ENCODE measurements around the gene TCP1.
"Not testable (repeated sequence)": the region's sequence is repeated elsewhere in the genome, so short reads cannot be mapped to it uniquely, and the experiment has no call there.

TCP1 gene

GRCh38 chr6:159754401-159754800 is 35.0 kb downstream of the TCP1 start:
- Histone ChIP-seq H3K9me3 (ENCODE audit: control insufficient read depth in 1 of 2, low read length in 2 of 2) (no peaks in the 10 kb centered on the region), H3K27ac (ENCODE audit: low read length) (no peak overlapping the region), H3K4me1 (ENCODE audit: control insufficient read depth in 1 of 2, insufficient read depth in 2 of 2, low read length in 2 of 2) (no peaks in the 10 kb centered on the region), H3K27me3 (ENCODE audit: low read depth, low read length) (no peaks in the 10 kb centered on the region), H3K36me3 (ENCODE audit: control insufficient read depth in 1 of 2, insufficient read depth in 2 of 2, low read length in 2 of 2) (peaks cover 49 to 58% of the 10 kb centered on the region in 2 donors), H3K4me3 (ENCODE audit: low read depth in 1 of 2, low read length in 2 of 2) (no peak overlapping the region)

- no peak overlapping the region for H3K4me3 ChIP-seq (ENCODE audit: low read depth in 1 of 2, low read length in 2 of 2)
- H3K9me3 ChIP-seq (ENCODE audit: control insufficient read depth in 1 of 2, low read length in 2 of 2): no peaks in the 10 kb centered on the region
- no peak overlapping the region for H3K27ac ChIP-seq (ENCODE audit: low read length)
- H3K36me3 ChIP-seq (ENCODE audit: control insufficient read depth in 1 of 2, insufficient read depth in 2 of 2, low read length in 2 of 2): peaks cover 56 to 60% of the 10 kb centered on the region in 2 donors
- no peaks in the 10 kb centered on the region for H3K27me3 ChIP-seq (ENCODE audit: low read depth, low read length)
- H3K4me1 ChIP-seq (ENCODE audit: control insufficient read depth in 1 of 2, insufficient read depth in 2 of 2, low read length in 2 of 2): no peaks in the 10 kb centered on the region
These were observed 36.1 kb downstream of the TCP1 start for GRCh38 chr6:159753081-159753872.

- H3K9me3 ChIP-seq (ENCODE audit: control insufficient read depth in 1 of 2, low read length in 2 of 2): no peaks in the 10 kb centered on the region
- peaks cover 67 to 70% of the 10 kb centered on the region in 2 donors for H3K36me3 ChIP-seq (ENCODE audit: control insufficient read depth in 1 of 2, insufficient read depth in 2 of 2, low read length in 2 of 2)
- H3K4me3 ChIP-seq (ENCODE audit: low read depth in 1 of 2, low read length in 2 of 2): no peak overlapping the region
- no peaks in the 10 kb centered on the region for H3K4me1 ChIP-seq (ENCODE audit: control insufficient read depth in 1 of 2, insufficient read depth in 2 of 2, low read length in 2 of 2)
- no peaks in the 10 kb centered on the region for H3K27me3 ChIP-seq (ENCODE audit: low read depth, low read length)
- no peak overlapping the region for H3K27ac ChIP-seq (ENCODE audit: low read length)
These were observed 38.0 kb downstream of the TCP1 start for GRCh38 chr6:159751448-159751847.

DNA sequence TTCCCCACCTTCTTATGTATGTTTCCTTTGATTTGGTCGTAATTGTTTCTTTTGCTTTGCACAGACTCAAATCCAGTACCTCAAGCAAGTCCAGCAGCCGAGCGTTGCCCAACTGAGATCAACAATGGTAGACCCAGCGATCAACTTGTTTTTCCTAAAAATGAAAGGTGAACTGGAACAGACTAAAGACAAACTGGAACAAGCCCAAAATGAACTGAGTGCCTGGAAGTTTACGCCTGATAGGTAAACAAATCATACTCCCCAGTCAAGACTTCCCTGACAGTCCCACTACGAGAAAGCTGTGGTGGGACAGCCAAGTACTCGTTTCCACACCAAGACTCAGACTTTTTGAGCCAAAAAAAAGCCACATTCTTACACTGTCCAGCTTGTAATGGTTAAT is 41.3 kb downstream of the TCP1 start:
- H3K27ac ChIP-seq (ENCODE audit: low read length); H3K9me3 ChIP-seq (ENCODE audit: control insufficient read depth in 1 of 2, low read length in 2 of 2); H3K4me3 ChIP-seq (ENCODE audit: low read depth in 1 of 2, low read length in 2 of 2); H3K27me3 ChIP-seq (ENCODE audit: low read depth, low read length); H3K4me1 ChIP-seq (ENCODE audit: control insufficient read depth in 1 of 2, insufficient read depth in 2 of 2, low read length in 2 of 2): not testable (repeated sequence)
- peaks cover 69 to 77% of the 10 kb centered on the region in 2 donors for H3K36me3 ChIP-seq (ENCODE audit: control insufficient read depth in 1 of 2, insufficient read depth in 2 of 2, low read length in 2 of 2)

DNA sequence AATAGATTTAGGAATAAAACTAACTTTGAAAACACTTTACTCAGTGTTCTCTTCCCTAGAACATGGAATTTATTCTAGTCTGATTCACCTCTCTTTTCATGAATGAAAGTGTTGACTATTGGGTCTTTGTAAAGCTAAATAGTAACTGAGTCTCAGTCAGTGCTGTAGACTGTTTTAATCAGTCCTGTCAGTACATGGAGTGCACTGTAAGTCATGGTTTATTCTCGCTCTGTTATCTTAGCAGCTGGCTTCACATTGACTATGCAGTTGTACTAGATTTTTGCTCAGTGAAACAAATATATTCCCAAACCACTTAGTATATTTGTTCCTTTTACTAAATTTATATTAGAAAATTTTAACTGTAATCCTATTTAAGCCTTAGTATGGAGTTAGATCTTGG is 42.6 kb downstream of the TCP1 start:
- Histone ChIP-seq H3K9me3 (ENCODE audit: control insufficient read depth in 1 of 2, low read length in 2 of 2) (no peaks in the 10 kb centered on the region), H3K27ac (ENCODE audit: low read length) (no peak overlapping the region), H3K27me3 (ENCODE audit: low read depth, low read length) (no peaks in the 10 kb centered on the region), H3K4me3 (ENCODE audit: low read depth in 1 of 2, low read length in 2 of 2) (no peak overlapping the region), H3K4me1 (ENCODE audit: control insufficient read depth in 1 of 2, insufficient read depth in 2 of 2, low read length in 2 of 2) (no peaks in the 10 kb centered on the region), H3K36me3 (ENCODE audit: control insufficient read depth in 1 of 2, insufficient read depth in 2 of 2, low read length in 2 of 2) (peaks cover 67 to 68% of the 10 kb centered on the region in 2 donors)

DNA sequence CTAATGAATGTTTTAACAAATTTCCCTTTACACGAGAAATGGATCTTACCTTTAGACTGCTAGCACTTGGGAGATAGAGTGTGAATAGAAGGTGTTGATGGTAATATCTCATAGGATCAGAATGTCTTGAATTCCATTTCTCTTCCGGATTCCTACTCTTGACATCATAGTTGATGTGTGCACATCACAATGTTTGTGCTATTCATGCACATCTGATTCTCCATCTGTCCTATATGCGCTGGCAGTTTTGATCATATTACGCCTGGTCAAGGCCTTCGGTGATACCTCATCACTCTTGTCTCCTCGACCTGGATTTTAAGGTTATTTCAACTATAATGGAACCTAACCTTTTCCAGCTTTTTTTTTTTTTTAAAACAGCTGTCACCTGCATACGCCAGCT is 44.3 kb downstream of the TCP1 start:
- Histone ChIP-seq H3K36me3 (ENCODE audit: control insufficient read depth in 1 of 2, insufficient read depth in 2 of 2, low read length in 2 of 2) (peaks cover 69 to 70% of the 10 kb centered on the region in 2 donors), H3K27ac (ENCODE audit: low read length) (no peak overlapping the region), H3K9me3 (ENCODE audit: control insufficient read depth in 1 of 2, low read length in 2 of 2) (no peaks in the 10 kb centered on the region), H3K4me1 (ENCODE audit: control insufficient read depth in 1 of 2, insufficient read depth in 2 of 2, low read length in 2 of 2) (no peaks in the 10 kb centered on the region), H3K4me3 (ENCODE audit: low read depth in 1 of 2, low read length in 2 of 2) (no peak overlapping the region), H3K27me3 (ENCODE audit: low read depth, low read length) (no peaks in the 10 kb centered on the region)

DNA sequence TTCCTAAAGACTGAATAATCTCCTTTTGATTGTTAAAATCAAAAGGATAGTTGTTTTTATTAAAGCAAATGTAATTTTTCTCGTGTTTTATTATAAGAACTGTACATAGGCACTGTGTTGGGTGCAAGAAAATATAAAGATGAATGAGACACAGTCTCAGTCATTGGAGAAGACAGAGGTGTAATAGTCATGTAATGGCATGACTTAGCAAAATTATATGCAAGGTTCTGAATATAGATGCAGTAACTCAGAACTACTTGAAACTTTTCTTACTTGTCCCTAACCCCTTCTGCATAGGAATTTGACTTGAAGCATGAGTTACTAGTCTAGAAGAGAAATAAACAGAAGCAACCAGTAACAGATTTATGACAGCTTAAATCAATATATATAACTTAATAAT is 47.2 kb downstream of the TCP1 start:
- Histone ChIP-seq H3K27me3 (ENCODE audit: low read depth, low read length) (no peaks in the 10 kb centered on the region), H3K4me3 (ENCODE audit: low read depth in 1 of 2, low read length in 2 of 2) (no peak overlapping the region), H3K4me1 (ENCODE audit: control insufficient read depth in 1 of 2, insufficient read depth in 2 of 2, low read length in 2 of 2) (peaks cover 0 to 5% of the 10 kb centered on the region in 2 donors), H3K27ac (ENCODE audit: low read length) (no peak overlapping the region), H3K36me3 (ENCODE audit: control insufficient read depth in 1 of 2, insufficient read depth in 2 of 2, low read length in 2 of 2) (peaks cover 50 to 70% of the 10 kb centered on the region in 2 donors), H3K9me3 (ENCODE audit: control insufficient read depth in 1 of 2, low read length in 2 of 2) (no peaks in the 10 kb centered on the region)

DNA sequence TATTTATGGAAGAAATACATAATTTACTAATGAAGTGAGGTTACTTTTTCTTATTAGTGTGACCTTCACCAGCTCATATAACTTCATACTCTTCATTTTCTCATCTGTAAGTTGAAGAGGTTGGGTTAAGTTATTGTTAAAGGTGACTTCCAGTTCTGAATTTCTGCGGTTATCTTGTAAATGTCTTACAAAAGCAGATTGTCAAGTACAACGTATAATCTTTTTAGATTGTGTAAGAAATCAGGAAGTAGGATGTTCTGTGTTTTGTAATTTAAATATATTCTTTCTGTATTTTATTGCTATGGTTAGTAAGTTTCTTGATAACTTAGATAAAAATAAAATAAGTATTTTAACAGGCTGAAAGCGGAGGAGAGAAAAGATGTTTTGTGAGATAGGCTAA is 50.1 kb downstream of the TCP1 start:
- no peak overlapping the region for H3K4me3 ChIP-seq (ENCODE audit: low read depth in 1 of 2, low read length in 2 of 2)
- H3K4me1 ChIP-seq (ENCODE audit: control insufficient read depth in 1 of 2, insufficient read depth in 2 of 2, low read length in 2 of 2): peaks cover 0 to 9% of the 10 kb centered on the region in 2 donors
- no peaks in the 10 kb centered on the region for H3K9me3 ChIP-seq (ENCODE audit: control insufficient read depth in 1 of 2, low read length in 2 of 2)
- H3K27me3 ChIP-seq (ENCODE audit: low read depth, low read length): no peaks in the 10 kb centered on the region
- H3K36me3 ChIP-seq (ENCODE audit: control insufficient read depth in 1 of 2, insufficient read depth in 2 of 2, low read length in 2 of 2): peaks cover 23 to 42% of the 10 kb centered on the region in 2 donors
- no peak overlapping the region for H3K27ac ChIP-seq (ENCODE audit: low read length)

DNA sequence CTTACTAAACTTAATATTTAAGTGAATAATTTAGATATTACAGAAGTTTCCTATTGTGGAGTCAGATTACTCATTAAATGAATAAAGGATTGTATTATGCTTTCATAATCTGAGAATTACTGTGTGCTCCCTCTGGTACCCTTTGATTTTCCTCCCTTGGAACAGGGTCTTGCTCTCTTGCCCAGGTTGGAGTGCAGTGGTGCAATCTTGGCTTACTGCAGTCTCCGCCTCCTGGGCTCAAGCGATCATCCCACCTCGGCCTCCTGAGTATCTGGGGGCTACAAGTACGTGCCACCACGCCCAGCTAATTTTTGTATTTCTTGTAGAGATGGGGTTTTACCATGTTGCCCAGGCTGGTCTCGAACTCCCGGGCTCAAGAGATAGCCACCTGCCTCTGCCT is 52.5 kb downstream of the TCP1 start:
- Histone ChIP-seq H3K27me3 (ENCODE audit: low read depth, low read length) (no peaks in the 10 kb centered on the region), H3K4me1 (ENCODE audit: control insufficient read depth in 1 of 2, insufficient read depth in 2 of 2, low read length in 2 of 2) (peaks cover 0 to 15% of the 10 kb centered on the region in 2 donors), H3K36me3 (ENCODE audit: control insufficient read depth in 1 of 2, insufficient read depth in 2 of 2, low read length in 2 of 2) (peaks cover 8 to 29% of the 10 kb centered on the region in 2 donors), H3K4me3 (ENCODE audit: low read depth in 1 of 2, low read length in 2 of 2) (no peak overlapping the region), H3K27ac (ENCODE audit: low read length) (no peak overlapping the region), H3K9me3 (ENCODE audit: control insufficient read depth in 1 of 2, low read length in 2 of 2) (no peaks in the 10 kb centered on the region)

- H3K9me3 ChIP-seq (ENCODE audit: control insufficient read depth in 1 of 2, low read length in 2 of 2); H3K4me3 ChIP-seq (ENCODE audit: low read depth in 1 of 2, low read length in 2 of 2); H3K27me3 ChIP-seq (ENCODE audit: low read depth, low read length); H3K36me3 ChIP-seq (ENCODE audit: control insufficient read depth in 1 of 2, insufficient read depth in 2 of 2, low read length in 2 of 2); H3K27ac ChIP-seq (ENCODE audit: low read length): not testable (repeated sequence)
- H3K4me1 ChIP-seq (ENCODE audit: control insufficient read depth in 1 of 2, insufficient read depth in 2 of 2, low read length in 2 of 2): peaks cover 0 to 43% of the 10 kb centered on the region in 2 donors
These were observed 56.0 kb downstream of the TCP1 start for GRCh38 chr6:159733395-159733794.

- not testable (repeated sequence) for H3K27ac ChIP-seq (ENCODE audit: low read length); H3K4me3 ChIP-seq (ENCODE audit: low read depth in 1 of 2, low read length in 2 of 2); H3K9me3 ChIP-seq (ENCODE audit: control insufficient read depth in 1 of 2, low read length in 2 of 2); H3K27me3 ChIP-seq (ENCODE audit: low read depth, low read length)
- Histone ChIP-seq H3K4me1 (ENCODE audit: control insufficient read depth in 1 of 2, insufficient read depth in 2 of 2, low read length in 2 of 2) (peaks cover 0 to 43% of the 10 kb centered on the region in 2 donors), H3K36me3 (ENCODE audit: control insufficient read depth in 1 of 2, insufficient read depth in 2 of 2, low read length in 2 of 2) (peaks cover under 1 to 10% of the 10 kb centered on the region in 2 donors)
These were observed 56.9 kb downstream of the TCP1 start for GRCh38 chr6:159732550-159732949.

- Histone ChIP-seq H3K36me3 (ENCODE audit: control insufficient read depth in 1 of 2, insufficient read depth in 2 of 2, low read length in 2 of 2) (peaks cover 0 to 14% of the 10 kb centered on the region in 2 donors), H3K27me3 (ENCODE audit: low read depth, low read length) (no peaks in the 10 kb centered on the region), H3K27ac (ENCODE audit: low read length) (no peak overlapping the region), H3K4me1 (ENCODE audit: control insufficient read depth in 1 of 2, insufficient read depth in 2 of 2, low read length in 2 of 2) (peaks cover 5 to 44% of the 10 kb centered on the region in 2 donors), H3K9me3 (ENCODE audit: control insufficient read depth in 1 of 2, low read length in 2 of 2) (no peaks in the 10 kb centered on the region), H3K4me3 (ENCODE audit: low read depth in 1 of 2, low read length in 2 of 2) (peak overlapping the region; percentile 12 to 76)
These were observed 59.1 kb downstream of the TCP1 start for GRCh38 chr6:159730332-159730676.
